Activated CD4-positive, alpha-beta T cell treated with anti-CD3 and anti-CD28 coated beads for 1 hour (primary cell): ENCODE data around the gene CMTM6.
"Not testable (repeated sequence)": the region's sequence is repeated elsewhere in the genome, so short reads cannot be mapped to it uniquely, and the experiment has no call there.

Experiments used
- DNase-seq: peaks from one replicate; pipeline ENCODE4 v3.0.0-alpha.2; 2020

Gene CMTM6

DNA sequence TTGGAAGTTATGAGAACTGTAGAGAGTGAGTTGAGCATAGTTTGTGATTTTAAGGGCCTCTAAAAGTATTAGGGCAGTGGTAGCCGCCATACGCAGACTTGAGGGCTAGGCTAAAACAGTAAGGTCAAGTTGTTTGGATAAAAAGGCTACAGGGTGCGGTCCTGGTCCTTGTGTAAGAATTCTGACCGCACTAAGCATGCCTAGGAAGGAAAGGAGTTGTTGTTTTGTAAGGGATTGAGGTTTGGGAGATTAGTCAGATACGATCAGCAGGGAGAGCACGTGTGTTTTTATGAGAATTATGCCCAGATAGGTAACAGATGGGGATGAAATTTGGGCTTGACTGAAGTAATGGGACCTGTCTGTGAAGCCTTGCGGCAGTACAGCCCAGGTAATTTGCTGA, 39.2 kb downstream of the CMTM6 start:
- not testable (repeated sequence) for DNase-seq

DNA sequence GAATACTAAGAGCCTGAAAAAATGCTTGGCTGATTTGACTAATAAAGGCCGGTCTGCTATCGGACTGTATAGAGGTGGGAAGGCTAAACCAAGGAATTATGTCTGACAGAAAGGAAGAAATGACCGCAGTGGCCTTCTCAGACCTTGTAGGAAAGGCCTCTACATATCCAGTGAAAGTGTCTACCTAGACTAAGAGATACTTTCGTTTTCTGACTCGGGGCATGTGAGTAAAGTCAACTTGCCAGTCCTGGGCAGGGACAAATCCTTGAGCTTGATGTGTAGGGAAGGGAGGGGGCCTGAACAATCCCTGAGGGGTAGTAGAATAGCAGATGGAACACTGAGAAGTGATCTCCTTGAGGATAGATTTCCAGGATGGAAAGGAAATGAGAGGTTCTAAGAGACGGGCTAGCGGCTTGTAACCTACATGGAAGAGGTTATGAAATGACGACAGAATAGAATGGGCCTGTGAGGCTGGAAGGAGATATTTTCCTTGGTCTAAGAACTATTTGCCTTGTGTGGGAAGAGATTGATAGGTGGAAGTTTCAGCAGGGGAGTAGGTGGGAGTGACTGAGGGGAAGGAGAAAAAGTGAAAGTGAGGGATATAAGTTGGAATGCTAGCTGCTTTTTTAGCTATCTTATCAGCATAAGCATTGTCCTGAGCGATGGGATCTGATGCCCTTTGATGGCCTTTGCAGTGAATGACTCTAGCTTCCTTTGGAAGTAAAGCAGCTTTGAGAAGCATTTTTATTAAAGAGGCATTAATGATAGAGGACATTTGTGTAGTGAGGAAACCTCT, 40.3 kb downstream of the CMTM6 start:
- not testable (repeated sequence) for DNase-seq

GRCh38 chr3:32460817-32461496, 41.7 kb downstream of the CMTM6 start:
- DNase-seq: not testable (repeated sequence)

GRCh38 chr3:32460031-32460749, 42.5 kb downstream of the CMTM6 start:
- peak; percentile 55 for DNase-seq

GRCh38 chr3:32459450-32459849, 43.2 kb downstream of the CMTM6 start:
- no peak for DNase-seq

- DNase-seq: peak; percentile 39
These were observed 44.6 kb downstream of the CMTM6 start for GRCh38 chr3:32457971-32458471.

- no peak for DNase-seq
These were observed 46.1 kb downstream of the CMTM6 start for GRCh38 chr3:32456429-32457130.

- DNase-seq: no peak
These were observed 46.8 kb downstream of the CMTM6 start for GRCh38 chr3:32455609-32456428.

DNA sequence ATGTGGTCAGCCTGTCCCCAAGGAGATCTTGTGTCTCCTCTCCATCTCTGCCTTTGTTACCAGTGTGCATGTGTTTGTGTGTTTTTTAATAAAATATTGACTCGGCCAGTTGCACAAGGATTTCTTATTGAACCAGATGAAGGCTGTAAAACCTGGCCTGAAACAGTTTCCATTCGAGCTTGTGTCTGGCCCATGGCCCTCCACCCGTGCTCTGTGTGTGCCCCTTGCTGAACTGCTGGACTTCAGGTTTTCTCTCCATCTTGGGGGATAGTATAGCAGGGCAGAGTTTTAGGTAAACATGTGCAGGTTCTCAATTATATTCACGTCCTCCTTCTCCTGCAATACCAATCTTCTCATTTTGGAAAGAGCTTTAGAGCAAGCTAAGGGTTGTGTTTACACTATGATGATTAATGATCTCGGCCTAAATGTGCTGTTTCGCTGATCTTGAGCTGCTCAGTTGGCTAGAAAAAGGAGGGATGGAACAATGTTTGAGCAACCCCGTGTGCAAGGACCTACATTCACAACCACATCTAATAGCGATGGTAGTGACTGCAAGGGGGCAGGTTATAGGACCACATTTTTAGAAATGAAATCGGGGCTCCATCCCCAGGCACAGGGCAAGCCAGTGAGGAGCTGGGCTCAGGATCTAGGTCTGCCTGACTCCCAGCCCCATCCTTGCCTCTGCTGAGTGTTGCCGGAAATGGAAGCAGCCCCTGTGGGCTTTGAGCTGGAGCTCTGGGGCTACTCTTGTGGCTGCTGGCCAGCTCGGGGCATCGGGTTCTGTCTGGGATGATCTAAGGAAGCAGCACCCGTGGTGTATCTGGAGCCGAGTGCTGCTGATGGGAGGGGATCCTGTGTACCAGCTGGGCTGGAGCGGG, 47.7 kb downstream of the CMTM6 start:
- no peak for DNase-seq

- DNase-seq: no peak
These were observed 48.5 kb downstream of the CMTM6 start for GRCh38 chr3:32454111-32454510.

DNA sequence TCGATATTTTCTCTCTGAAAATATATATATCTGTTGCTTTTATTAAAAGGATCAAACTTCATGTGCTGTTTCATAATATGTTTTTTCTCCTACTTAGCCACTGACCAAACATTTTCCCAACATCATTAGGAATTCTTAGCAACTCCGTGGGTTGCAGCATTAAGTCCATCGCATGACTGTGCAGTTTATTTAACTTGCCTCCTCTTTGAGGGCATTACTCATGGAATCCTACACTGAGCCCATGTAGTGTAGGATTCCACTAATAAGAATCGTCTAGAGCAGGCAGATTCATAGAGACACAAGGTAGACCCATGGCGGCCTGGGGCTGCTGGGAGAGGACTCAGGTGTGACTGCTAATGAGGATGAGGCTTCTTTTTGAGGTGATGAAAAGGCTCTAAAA, 49.3 kb downstream of the CMTM6 start:
- DNase-seq: no peak

- no peak for DNase-seq
These were observed 50.6 kb downstream of the CMTM6 start for GRCh38 chr3:32452009-32452408.

DNA sequence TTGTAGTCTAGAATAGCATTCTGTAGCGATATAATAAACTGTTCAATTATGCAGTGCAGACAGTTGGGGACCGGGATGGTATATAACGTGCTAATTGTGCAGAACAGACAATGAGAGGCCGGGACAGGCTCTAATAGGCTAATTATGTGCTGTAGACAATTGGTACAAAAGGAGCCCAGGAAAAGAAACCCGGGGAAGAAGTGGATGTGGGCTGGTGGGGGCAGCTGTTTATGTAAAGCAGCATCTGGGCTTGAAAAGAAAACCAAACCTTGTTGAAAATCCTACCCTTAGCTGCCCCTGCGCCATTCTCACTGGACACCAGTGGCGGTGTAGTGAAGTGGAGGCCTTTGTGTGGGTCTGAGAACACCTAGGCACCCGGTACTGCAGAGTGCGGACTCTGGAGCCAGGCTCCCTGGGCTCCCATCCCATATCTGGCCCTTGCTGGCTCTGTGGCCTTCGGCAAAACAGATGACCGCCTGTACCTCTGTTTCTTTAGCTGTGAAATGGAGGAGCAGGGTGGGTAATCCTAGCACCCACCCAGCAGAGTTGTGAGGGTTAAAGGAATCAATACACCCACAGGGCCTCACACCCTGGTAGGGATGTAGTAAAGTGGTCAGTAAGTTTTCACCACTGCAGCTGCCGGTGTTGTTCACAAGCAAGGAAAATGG, 51.5 kb downstream of the CMTM6 start:
- no peak for DNase-seq

DNA sequence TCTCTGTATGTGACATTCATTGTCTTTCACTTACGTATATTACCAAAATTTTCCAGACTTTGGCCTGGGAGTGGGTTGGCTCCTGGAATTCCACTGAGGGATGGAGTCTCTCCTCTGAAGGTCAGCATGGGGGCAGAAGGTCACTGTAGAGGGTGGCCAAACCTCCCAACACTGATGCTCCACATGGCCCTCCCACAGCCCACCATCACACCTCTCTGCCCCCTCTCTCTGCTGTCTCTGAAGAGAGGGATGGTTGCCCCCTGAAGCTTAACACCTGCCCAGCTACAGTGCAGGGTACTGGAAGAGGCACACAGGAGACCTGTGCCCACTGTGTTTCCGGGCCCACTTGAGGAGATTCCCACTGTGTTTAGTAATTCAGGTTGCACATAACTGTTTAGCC, 52.2 kb downstream of the CMTM6 start:
- DNase-seq: no peak

DNA sequence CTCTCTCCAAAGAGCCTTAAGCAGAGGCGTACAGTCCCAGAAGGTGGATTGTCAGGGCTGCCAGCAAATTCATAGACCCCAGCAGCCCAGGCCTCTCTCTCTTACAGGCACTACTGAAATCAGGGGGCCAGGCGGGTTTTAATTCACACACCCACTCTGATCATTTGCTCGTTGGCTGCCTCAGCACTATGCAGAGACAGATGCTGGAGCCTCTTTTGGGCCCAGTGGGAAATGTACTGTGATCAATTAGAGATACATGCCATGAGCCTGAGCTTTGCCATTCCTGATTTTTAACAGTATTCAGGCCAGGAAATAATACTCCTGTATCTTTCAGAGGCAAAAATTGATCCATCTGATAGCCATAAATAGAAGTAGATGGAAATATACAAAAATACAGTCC, 53.0 kb downstream of the CMTM6 start:
- DNase-seq: no peak

GRCh38 chr3:32448686-32449474, 53.8 kb downstream of the CMTM6 start:
- DNase-seq: no peak

DNA sequence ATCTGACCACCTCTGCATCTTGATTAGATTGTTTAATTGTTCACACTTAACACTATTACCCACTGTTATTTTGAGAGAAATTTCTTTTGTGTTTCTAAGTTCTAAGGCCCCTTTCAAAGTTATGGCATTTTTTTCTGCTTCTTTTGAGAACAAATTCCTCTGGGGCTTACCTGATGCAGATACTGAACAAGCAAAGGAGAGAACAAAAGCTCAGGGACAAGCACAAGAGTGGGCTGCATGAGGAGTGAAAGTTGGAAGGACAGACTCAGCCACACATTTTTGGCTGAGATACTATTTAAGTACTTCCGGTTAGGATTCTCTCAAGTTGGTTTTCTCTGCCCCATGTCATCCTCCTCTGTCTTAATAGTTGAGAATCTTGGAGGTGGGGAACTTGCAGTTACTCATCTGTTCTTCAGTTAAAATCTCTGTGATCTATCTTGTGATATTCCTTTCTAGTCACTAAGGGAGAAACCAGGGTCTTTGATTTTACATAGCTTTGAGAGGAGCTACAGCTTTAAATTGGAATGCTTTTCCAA, 54.7 kb downstream of the CMTM6 start:
- DNase-seq: no peak

DNA sequence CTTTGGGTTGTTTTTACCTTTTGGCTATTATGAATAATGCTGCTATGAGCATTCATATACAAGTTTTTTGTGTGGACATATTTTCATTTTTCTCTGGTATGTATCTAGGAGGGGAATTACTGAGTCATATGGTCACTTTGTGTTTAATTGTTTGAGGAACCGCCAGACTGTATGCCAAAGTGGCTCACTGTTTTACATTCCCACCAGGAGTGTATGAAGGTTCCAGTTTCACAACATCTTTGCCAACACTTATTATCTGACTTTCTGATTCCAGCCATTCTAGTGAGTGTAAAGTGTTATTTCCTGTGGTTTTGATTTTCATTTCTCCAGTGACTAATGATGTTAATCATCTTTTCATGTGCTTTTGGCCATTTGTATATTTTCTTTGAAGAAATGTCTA, 59.2 kb downstream of the CMTM6 start:
- no peak for DNase-seq

DNA sequence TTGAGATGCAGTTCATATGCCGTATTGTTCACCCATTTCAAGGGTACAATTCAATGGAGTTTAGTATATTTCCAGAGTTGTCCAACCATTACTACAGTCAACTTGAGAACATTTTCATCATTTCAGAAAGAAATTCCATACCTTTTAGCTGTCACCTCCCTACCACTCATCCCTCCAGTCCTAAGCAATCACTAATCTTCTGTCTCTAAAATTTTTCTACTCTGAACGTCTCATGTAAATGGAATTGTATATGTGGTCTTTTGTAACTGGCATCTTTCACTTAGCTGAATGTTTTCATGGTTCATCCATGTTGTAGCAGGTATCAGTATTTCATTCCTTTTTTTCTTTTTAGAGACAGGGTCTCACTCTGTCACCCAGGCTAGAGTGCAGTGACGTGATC, 59.9 kb downstream of the CMTM6 start:
- DNase-seq: no peak
